Measurements from ENCODE around the gene PDCD2L.
"Not testable (repeated sequence)": the region's sequence is repeated elsewhere in the genome, so short reads cannot be mapped to it uniquely, and the experiment has no call there.

PDCD2L gene

GRCh38 chr19:34404109-34404909, at the start of gene PDCD2L:
Gene PDCD2L (plus strand): TSS chr19:34404399. CDS start chr19:34404431, 32 bp downstream.
- DNase-seq (ENCODE audit: low read depth in 2 of 2) = peak; percentile 68 to 73

- no peak for DNase-seq (ENCODE audit: low read depth in 2 of 2)
Observed at GRCh38 chr19:34355201-34355600, 49.0 kb upstream of the PDCD2L start.

- no peak for DNase-seq (ENCODE audit: low read depth in 2 of 2)
Observed at GRCh38 chr19:34356875-34357274, 47.3 kb upstream of the PDCD2L start.

- DNase-seq (ENCODE audit: low read depth in 2 of 2) = no peak
Observed at GRCh38 chr19:34357431-34357830, 46.8 kb upstream of the PDCD2L start.

- DNase-seq (ENCODE audit: low read depth in 2 of 2) = peak; percentile 94
Observed at GRCh38 chr19:34359140-34359953, 44.9 kb upstream of the PDCD2L start.

GRCh38 chr19:34359954-34360315, 44.3 kb upstream of the PDCD2L start:
- DNase-seq (ENCODE audit: low read depth in 2 of 2) = no peak

GRCh38 chr19:34360354-34360909, 43.8 kb upstream of the PDCD2L start:
- no peak for DNase-seq (ENCODE audit: low read depth in 2 of 2)

- DNase-seq (ENCODE audit: low read depth in 2 of 2) = no peak
Observed at GRCh38 chr19:34362679-34363069, 41.5 kb upstream of the PDCD2L start.

GRCh38 chr19:34363094-34363493, 41.1 kb upstream of the PDCD2L start:
- DNase-seq (ENCODE audit: low read depth in 2 of 2) = no peak

GRCh38 chr19:34363930-34364329, 40.3 kb upstream of the PDCD2L start:
- no peak for DNase-seq (ENCODE audit: low read depth in 2 of 2)

GRCh38 chr19:34364462-34364829, 39.8 kb upstream of the PDCD2L start:
- no peak for DNase-seq (ENCODE audit: low read depth in 2 of 2)

GRCh38 chr19:34364830-34365462, 39.3 kb upstream of the PDCD2L start, which contains the start of gene GPI:
Gene GPI (plus strand): TSS chr19:34365196. CDS start chr19:34365267, 71 bp downstream.
- no peak for DNase-seq (ENCODE audit: low read depth in 2 of 2)

- DNase-seq (ENCODE audit: low read depth in 2 of 2) = no peak
Observed at GRCh38 chr19:34365463-34366401, 38.5 kb upstream of the PDCD2L start.

GRCh38 chr19:34366738-34367623, 37.2 kb upstream of the PDCD2L start:
- peak; percentile 12 to 30 for DNase-seq (ENCODE audit: low read depth in 2 of 2)

GRCh38 chr19:34367624-34367957, 36.6 kb upstream of the PDCD2L start:
- no peak for DNase-seq (ENCODE audit: low read depth in 2 of 2)

- DNase-seq (ENCODE audit: low read depth in 2 of 2) = no peak
Observed at GRCh38 chr19:34368338-34368737, 35.9 kb upstream of the PDCD2L start.

- DNase-seq (ENCODE audit: low read depth in 2 of 2) = not testable (repeated sequence)
Observed at GRCh38 chr19:34369166-34369565, 35.0 kb upstream of the PDCD2L start.

GRCh38 chr19:34370117-34370516, 34.1 kb upstream of the PDCD2L start:
- no peak for DNase-seq (ENCODE audit: low read depth in 2 of 2)

- no peak for DNase-seq (ENCODE audit: low read depth in 2 of 2)
Observed at GRCh38 chr19:34370983-34371382, 33.2 kb upstream of the PDCD2L start.

All from fibroblast of skin of left quadriceps (primary cell).